Kidney glomerular epithelial cell (primary cell): ENCODE measurements around the gene LILRB4.
"Not testable (repeated sequence)": the region's sequence is repeated elsewhere in the genome, so short reads cannot be mapped to it uniquely, and the experiment has no call there.

Experiments
- DNase-seq: peaks from one replicate; lab custom pipeline; 2025; lab: John Stamatoyannopoulos, UW

The LILRB4 gene

DNA sequence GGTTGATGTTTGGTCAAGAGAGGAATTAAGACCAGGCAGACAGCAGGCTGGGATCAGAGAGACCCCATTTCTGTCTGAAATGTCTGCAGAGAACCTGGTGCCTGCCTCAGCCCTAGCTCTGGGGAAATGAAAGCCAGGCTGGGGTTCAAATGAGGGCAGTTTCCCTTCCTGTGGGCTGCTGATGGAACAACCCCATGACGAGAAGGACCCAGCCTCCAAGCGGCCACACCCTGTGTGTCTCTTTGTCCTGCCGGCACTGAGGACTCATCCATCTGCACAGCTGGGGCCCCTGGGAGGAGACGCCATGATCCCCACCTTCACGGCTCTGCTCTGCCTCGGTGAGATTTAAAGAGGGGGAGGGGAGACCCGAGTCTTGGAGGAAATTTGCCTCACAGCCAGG is at the start of gene LILRB4:
Gene LILRB4 (plus strand): TSS at position 256 of the 400 bp plus-strand sequence. CDS start 49 bp downstream, at position 305.
- DNase-seq: no peak

DNA sequence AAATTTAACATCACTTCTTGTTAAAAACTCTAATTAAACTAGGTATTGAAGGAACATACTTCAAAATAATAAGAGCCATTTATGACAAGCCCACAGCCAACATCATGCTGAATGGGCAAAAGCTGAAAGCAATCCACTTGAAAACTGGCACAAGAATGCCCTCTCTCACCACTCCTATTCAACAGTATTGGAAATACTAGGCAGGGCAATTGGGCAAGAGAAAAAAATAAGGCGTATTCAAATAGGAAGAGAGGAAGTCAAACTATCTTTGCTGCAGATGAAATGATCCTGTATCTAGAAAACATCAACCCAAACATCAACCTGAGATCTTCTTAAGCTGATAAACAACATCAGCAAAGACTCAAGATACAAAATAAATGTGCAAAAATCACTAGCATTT is 48.1 kb upstream of the LILRB4 start:
- DNase-seq: no peak

- DNase-seq: no peak
Measured at GRCh38 chr19:54616057-54616456, 46.7 kb upstream of the LILRB4 start.

DNA sequence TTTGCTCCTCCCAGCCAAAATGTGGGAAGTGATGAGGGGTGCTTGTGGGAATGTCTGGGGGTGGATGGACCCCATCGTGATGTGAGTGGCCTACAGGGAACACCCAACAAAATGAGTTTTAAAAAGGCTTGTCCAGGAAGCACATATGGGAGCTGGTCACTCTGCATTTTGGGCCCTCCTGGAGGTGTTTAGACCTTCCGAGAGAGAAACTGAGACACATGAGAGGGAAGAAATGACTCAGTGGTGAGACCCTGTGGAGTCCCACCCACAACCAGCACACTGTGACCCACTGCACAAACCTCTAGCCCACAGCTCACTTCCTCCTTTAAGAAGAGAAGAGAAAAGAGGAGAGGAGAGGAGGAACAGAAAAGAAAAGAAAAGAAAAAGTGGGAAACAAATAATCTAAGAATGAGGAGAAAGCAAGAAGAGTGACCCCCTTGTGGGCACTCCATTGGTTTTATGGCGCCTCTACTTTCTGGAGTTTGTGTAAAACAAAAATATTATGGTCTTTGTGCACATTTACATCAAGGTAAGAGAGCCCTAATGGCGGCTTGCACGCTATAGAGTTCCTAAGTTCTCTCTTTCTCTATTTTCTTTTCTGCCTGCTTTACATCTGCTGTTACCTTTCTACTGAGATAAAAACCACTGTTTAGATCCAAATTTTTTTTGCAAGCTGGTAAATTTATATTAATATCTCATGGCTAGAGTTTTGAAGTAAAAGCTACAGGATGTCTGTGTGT is 45.8 kb upstream of the LILRB4 start:
- DNase-seq: no peak

GRCh38 chr19:54620464-54620863 is 42.3 kb upstream of the LILRB4 start:
- DNase-seq: no peak

- no peak for DNase-seq
Measured at GRCh38 chr19:54622431-54622830, 40.4 kb upstream of the LILRB4 start.

DNA sequence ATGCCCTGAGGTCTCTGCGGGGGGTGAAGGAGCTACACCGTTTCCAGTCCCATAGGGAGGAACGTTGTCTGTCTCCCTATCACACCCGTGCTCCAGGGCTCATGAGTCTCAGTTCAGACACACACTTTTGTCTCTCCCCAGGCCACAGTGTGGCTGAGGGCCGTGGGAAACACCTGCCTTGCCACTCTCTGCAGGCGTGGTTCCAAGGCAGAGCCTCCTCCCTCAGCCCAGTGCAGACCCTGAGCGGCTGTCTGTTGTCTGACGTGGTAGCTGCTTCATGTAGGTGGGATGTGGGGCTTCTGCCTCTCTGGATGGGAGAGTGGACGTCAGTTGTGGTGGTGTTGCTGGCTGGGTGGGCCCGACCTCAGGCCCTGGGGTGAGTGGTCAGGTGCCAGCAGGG is 38.6 kb upstream of the LILRB4 start:
- DNase-seq: not testable (repeated sequence)

GRCh38 chr19:54624934-54625730 is 37.7 kb upstream of the LILRB4 start:
- not testable (repeated sequence) for DNase-seq

DNA sequence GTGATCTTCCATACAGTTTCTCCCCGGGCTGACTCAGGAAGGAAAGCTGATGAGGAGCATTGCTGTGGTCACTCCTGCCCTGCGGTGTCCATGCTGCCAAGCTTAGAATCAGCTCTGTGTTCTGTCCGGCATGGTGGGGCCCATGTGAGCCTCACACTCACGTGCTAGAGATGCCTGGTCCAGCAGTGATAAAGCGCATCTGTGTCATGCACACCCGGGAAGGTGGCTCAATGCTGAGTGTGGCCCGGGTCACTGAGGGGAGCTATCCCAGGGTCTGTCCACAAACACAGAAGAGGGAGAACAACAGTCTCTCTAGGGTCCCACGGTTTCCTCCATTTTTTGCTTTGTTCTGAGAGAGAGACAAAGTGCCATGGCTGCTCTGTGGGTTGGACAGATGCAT is 36.0 kb upstream of the LILRB4 start:
- DNase-seq: no peak

- not testable (repeated sequence) for DNase-seq
Measured at GRCh38 chr19:54627912-54628311, 34.9 kb upstream of the LILRB4 start.

- DNase-seq: not testable (repeated sequence)
Measured at GRCh38 chr19:54630262-54630661, 32.5 kb upstream of the LILRB4 start, which contains the start of gene LILRB1. LILRB1 (plus strand) TSS chr19:54630484; CDS start chr19:54631074, 590 bp downstream.

GRCh38 chr19:54630782-54631181 is 32.0 kb upstream of the LILRB4 start:
- no peak for DNase-seq

DNA sequence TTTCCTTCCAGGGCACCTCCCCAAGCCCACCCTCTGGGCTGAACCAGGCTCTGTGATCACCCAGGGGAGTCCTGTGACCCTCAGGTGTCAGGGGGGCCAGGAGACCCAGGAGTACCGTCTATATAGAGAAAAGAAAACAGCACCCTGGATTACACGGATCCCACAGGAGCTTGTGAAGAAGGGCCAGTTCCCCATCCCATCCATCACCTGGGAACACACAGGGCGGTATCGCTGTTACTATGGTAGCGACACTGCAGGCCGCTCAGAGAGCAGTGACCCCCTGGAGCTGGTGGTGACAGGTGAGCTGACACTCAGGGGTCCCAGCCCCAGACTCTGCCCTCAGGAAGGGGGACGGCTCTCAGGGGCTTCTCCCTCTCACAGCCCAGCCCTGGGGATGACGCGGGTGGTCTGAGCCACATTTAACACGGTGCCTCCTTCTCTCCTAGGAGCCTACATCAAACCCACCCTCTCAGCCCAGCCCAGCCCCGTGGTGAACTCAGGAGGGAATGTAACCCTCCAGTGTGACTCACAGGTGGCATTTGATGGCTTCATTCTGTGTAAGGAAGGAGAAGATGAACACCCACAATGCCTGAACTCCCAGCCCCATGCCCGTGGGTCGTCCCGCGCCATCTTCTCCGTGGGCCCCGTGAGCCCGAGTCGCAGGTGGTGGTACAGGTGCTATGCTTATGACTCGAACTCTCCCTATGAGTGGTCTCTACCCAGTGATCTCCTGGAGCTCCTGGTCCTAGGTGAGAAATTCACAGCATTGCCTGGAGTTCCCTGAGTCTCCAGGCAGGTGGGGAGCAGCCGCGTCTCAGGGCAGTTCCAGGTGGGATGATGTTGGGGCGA is 31.1 kb upstream of the LILRB4 start:
- DNase-seq: not testable (repeated sequence)

DNA sequence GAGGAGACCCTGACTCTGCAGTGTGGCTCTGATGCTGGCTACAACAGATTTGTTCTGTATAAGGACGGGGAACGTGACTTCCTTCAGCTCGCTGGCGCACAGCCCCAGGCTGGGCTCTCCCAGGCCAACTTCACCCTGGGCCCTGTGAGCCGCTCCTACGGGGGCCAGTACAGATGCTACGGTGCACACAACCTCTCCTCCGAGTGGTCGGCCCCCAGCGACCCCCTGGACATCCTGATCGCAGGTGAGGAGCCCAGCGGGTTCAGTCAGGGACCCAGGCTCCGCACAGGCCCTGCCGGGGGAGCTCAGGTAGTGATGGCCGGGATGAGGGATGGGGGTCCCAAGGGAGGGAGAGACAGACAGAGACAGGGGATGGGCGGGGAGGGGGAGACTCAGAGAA is 30.3 kb upstream of the LILRB4 start:
- not testable (repeated sequence) for DNase-seq

GRCh38 chr19:54633401-54633800 is 29.4 kb upstream of the LILRB4 start:
- DNase-seq: no peak

DNA sequence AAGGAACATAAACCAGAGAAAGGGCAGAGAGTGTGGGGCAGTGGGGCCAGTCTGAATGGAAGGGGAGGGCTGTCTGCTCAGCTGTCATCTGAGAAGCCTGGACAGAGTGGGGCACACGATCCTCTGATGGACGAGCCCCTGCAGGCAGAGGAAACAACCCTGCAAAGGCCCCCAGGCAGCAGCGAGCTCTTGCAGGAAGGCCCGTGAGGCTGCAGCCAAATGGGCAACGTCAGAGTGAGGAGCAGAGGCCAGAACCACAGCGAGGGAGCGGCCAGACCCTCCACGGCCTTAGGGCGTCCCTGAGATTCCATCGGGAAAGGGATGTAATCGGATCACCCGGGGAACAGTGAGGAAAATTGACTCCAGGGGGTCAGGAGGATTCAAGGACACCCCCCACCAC is 26.7 kb upstream of the LILRB4 start:
- not testable (repeated sequence) for DNase-seq

DNA sequence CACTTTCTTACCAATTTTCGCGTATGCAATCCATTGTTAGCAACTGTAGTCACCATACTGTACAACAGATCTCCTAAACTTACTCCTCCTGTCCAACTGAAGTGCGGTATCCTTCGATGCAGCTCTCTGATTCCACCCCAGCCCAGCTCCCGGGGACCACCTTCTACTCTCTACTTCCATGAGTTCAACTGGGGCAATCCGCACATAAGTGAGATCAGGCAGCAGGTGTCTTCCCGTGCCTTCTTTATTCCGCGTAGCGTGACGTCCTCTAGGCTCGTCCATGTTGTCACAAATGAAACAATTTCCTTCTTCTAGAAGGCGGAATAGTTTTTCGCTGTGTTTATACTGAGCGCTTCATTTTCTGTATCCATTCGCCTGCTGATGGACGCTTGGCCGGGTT is 24.1 kb upstream of the LILRB4 start:
- DNase-seq: no peak

- not testable (repeated sequence) for DNase-seq
Measured at GRCh38 chr19:54642953-54643352, 19.8 kb upstream of the LILRB4 start.

GRCh38 chr19:54643583-54643982 is 19.2 kb upstream of the LILRB4 start:
- not testable (repeated sequence) for DNase-seq

GRCh38 chr19:54644056-54644455 is 18.7 kb upstream of the LILRB4 start:
- no peak for DNase-seq

GRCh38 chr19:54646331-54646841 is 16.4 kb upstream of the LILRB4 start:
- no peak for DNase-seq

GRCh38 chr19:54648129-54648528 is 14.7 kb upstream of the LILRB4 start:
- no peak for DNase-seq
